Measurements from ENCODE around the gene KCNB1.

DNA sequence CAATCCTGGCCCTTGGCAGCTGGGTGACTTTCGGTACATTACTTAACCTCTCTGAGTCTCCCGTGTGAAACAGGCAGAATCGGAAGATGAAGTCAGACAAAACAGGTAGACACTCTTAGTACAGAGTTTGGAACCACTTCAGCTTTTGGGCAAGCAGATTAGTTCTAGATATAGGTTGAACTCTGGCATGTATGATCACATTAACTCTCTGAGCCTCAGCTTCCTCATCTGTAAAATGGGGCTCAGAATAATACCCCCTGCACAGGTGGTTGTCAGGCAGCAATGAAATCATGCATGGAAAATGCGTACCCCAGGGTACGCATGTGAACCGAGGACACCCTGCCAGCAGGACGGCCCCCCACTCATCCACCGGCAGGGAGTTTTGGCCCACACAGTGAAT lies 87.7 kb downstream of the KCNB1 start:
- TF ChIP-seq, protein P1, sequence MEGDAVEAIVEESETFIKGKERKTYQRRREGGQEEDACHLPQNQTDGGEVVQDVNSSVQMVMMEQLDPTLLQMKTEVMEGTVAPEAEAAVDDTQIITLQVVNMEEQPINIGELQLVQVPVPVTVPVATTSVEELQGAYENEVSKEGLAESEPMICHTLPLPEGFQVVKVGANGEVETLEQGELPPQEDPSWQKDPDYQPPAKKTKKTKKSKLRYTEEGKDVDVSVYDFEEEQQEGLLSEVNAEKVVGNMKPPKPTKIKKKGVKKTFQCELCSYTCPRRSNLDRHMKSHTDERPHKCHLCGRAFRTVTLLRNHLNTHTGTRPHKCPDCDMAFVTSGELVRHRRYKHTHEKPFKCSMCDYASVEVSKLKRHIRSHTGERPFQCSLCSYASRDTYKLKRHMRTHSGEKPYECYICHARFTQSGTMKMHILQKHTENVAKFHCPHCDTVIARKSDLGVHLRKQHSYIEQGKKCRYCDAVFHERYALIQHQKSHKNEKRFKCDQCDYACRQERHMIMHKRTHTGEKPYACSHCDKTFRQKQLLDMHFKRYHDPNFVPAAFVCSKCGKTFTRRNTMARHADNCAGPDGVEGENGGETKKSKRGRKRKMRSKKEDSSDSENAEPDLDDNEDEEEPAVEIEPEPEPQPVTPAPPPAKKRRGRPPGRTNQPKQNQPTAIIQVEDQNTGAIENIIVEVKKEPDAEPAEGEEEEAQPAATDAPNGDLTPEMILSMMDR (IDR thresholded peaks at IDR 0.05): no peak
- TF ChIP-seq EZH2 (IDR thresholded peaks at IDR 0.05; ENCODE audit: borderline replicate concordance, insufficient read depth, low read depth, low read length, poor library complexity, severe bottlenecking): no peak

Data from B cell (primary cell).